Epithelial cell of esophagus (primary cell): ENCODE measurements around the gene KCND3.
A peak's percentile ranks its signal among the peaks of the same experiment; 100 is the strongest.

Experiments used
- DNase-seq: peaks from one replicate; pipeline ENCODE4 v3.0.0; 2010; ENCODE audit warnings: low read depth
- H3K4me3 ChIP-seq: 2 replicates; pipeline ENCODE4 v1.5.1; 2011; ENCODE audit warnings: mild to moderate bottlenecking, low read length, control low read depth
- TF ChIP-seq, protein P1 (sequence below): IDR thresholded peaks from 2 replicates; pipeline ENCODE4 v1.5.1; 2011; ENCODE audit warnings: low read depth, mild to moderate bottlenecking, low read length, control low read depth, inconsistent platforms; ENCODE audit not compliant: insufficient read depth; ENCODE audit errors: missing control alignments

Gene KCND3

DNA sequence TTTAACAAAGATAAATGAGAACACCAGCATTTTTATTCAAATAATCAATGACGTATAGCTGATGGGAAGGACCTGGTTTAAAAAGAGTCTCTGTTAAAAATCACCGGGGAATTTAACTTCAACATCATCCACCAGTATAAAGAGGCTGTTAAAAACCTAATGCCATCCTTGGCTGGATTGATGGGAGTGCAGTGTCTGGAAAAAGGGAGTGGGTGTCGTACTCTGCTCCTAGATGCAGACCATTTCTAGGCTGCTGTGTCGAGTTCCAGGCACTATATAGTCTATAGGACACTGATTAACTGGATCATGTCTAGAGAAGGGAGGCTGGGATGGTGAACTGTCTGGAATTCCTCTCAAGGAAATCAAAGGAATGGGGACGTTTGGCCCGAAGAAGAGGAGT is 197.7 kb downstream of the KCND3 start:
- no peak overlapping the region for H3K4me3 ChIP-seq
- no peak for DNase-seq
- TF ChIP-seq, protein P1, sequence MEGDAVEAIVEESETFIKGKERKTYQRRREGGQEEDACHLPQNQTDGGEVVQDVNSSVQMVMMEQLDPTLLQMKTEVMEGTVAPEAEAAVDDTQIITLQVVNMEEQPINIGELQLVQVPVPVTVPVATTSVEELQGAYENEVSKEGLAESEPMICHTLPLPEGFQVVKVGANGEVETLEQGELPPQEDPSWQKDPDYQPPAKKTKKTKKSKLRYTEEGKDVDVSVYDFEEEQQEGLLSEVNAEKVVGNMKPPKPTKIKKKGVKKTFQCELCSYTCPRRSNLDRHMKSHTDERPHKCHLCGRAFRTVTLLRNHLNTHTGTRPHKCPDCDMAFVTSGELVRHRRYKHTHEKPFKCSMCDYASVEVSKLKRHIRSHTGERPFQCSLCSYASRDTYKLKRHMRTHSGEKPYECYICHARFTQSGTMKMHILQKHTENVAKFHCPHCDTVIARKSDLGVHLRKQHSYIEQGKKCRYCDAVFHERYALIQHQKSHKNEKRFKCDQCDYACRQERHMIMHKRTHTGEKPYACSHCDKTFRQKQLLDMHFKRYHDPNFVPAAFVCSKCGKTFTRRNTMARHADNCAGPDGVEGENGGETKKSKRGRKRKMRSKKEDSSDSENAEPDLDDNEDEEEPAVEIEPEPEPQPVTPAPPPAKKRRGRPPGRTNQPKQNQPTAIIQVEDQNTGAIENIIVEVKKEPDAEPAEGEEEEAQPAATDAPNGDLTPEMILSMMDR: no peak

DNA sequence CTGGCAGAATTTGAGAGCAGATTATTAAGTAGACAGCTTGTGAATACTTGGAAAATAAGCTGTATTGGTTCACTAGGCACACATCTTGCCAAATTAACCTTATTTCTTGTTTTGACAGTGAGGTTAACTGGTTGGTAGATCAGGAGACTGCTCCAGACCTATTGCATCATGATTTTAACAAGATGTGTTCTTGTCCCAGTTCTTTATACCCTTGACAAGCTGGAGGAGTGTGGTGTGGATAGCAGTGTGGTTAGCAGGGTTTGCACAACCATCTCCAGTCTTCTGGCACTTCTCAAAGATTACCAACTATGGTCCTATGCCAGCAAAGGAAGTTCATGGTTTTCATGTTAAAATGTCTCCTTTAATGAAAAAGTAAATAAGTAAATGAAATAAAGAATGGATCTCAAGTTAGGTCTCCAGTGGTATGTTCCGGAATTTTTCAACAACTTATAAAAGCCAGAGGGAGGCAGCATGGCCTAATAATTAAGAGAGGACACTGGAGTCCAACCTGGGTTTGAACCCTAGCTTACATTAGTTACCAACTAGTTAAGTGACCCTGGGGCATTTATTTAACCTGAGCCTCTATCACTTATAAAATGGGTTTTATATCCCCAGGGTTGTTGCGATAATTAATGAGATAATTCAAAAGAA is 199.7 kb downstream of the KCND3 start:
- TF ChIP-seq, protein P1: no peak
- no peak overlapping the region for H3K4me3 ChIP-seq
- peak; percentile 16 for DNase-seq

DNA sequence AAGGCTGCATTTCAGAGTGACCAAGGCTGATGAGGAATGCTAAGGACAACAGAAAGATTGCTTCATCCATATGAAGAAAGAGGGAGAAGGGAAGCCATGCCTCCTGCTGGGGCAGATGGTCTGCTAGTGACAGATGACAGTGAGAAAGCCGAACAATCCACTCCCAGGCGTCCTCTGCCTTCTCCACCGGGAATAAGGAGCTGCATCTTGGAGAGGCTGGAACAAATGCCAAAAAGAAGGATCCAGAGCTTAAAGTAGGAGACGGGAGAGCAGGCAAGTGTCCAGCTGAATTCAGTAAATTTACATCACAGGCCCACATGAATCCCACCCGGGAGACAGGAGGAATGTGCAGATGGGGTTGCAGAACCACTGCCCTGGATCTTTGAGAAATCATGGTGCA is 200.3 kb downstream of the KCND3 start:
- TF ChIP-seq, protein P1: no peak
- H3K4me3 ChIP-seq: no peak overlapping the region
- DNase-seq: no peak

DNA sequence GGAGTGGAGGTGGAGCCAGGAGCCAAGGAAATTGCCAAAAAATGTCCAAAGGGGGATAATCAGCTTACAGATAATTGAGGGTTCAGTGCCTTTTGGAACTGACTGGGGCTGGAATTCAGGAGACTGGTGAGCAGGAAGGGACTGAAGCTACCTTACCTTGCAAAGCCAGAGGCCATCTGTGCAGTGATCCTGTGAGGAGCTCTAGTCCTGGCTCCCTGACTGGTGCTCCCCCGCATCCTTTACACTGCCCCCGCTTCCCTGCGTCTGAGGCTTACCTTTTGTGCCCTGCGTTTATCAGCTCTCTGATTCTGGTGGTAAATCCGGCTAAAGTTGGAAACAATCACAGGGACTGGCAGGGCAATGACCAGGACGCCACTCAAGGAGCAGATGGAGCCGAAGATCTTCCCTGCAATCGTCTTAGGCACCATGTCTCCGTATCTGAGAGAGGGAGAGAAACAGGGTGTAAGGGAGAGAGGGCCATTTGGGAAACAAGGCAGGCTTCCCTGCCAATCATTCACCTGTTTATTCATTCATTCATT is 202.7 kb downstream of the KCND3 start:
- TF ChIP-seq, protein P1: no peak
- no peak for DNase-seq
- no peak overlapping the region for H3K4me3 ChIP-seq

DNA sequence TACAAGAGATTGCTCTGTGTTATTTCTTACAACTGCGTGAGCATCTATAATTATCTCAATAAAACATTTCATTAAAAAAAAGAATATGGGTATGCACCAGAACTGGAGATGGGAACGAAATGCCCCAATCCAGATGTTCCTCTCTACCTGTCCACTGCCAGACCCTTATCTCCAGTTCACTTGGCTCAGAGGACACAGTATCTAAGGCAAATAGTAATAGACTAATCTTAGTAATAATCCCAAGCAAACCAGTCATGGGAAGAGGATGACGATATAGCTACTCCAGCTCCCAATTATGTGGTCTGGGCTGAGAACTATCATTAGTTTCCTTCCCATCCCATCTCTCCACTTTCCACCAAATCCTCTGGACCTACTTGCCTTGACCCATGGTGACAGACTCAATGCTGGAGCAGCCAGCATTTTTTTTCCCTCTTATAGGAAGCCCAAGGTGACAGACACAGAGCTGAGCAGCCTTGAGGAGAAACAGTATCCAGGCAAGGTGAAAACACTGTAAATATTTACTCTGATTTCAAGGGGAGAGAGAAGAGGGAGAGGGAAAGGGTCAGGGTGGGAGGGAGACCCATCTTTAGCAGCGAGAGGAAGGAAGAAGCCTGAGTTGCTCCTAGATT is 205.1 kb downstream of the KCND3 start:
- no peak overlapping the region for H3K4me3 ChIP-seq
- DNase-seq: no peak
- TF ChIP-seq, protein P1: no peak

DNA sequence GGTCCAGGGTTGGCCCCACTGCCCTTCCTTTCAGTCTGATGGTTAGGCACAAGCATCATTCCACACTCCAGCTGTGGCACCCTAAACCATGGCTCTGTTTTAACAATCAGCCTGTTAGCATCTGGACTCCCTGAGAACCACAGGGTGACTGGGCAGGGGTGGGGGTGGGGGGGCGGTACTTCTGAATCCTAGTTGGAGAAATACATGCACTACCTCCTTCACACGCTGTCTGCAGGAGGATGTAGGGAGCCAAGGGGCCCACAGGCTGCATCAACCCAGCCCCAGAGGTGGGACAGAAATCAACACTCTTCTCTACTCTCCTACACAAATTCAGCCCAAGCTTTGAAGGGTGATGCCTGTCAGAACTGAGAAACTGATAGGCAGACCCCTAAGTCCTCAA is 209.9 kb downstream of the KCND3 start:
- DNase-seq: no peak
- H3K4me3 ChIP-seq: no peak overlapping the region
- TF ChIP-seq, protein P1: no peak

DNA sequence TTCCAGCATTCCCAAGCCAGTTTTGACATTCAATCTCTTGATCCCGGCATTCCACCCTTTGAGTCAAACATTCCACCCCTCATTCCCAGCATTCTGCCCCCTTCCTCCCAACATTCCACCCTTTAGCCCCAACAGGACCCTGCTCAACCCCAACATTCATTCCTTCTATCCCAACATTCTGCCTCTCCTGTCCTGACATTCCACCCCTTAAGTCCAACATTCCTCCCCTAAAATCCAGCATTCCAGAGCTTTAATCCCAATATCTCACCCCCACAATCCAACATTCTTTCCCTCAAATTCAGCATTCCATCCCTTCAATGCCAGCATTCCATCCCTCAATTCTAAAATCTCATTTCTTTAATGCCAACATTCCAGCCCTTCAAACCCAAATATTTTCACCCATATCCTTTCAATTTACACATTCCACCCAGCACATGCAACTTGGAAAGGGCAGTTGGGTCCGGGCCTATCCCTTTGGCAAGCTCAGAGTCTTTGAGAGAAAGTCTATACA is 210.9 kb downstream of the KCND3 start:
- H3K4me3 ChIP-seq: no peak overlapping the region
- DNase-seq: no peak
- TF ChIP-seq, protein P1: no peak
